Stimulated activated CD8-positive, alpha-beta memory T cell treated with anti-CD3 and anti-CD28 coated beads, Interleukin-12 subunit alpha, Interleukin-12 subunit beta, amount 100 ng/mL, for 4 hours (primary cell): ENCODE measurements around the gene PRKCA.

ENCODE experiments used
- DNase-seq: peaks from one replicate; pipeline ENCODE4 v3.0.0-alpha.2; 2020; ENCODE audit warnings: low read depth

The PRKCA gene

GRCh38 chr17:66746736-66747135 is 444.3 kb downstream of the PRKCA start:
- DNase-seq = no peak

DNA sequence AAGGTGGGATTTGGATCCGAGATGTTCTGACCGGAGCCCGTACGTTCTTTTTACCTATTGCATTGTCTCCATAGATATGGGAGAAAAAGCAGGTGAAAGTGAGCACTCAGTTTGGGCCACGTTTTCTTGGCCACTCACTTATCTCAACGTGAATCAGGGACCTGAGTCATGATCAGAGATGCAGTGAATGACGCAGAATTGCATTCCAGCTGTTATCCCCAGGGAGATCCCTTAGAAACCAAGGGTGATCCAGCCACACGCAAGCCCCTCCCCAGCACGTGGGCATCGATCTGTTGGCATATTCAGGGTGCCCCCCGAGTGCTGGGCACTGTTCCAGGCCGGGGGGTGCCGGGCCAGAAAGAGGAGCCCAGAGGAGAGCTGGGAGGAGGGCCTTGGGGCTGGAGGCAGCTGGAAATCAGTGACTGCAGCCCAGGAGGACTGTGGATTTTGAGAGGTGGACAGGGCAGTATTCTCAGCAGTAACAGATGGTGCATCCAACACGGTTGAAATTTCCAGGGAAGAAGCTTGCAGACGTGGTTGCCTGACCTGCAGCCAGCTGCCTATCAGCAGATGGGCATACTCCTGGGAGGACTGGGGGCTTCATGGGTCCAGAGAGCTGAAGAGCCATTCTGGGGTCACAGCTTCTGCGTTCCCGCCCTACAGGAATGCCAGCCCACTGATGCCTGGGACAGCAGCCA is 445.3 kb downstream of the PRKCA start:
- no peak for DNase-seq

DNA sequence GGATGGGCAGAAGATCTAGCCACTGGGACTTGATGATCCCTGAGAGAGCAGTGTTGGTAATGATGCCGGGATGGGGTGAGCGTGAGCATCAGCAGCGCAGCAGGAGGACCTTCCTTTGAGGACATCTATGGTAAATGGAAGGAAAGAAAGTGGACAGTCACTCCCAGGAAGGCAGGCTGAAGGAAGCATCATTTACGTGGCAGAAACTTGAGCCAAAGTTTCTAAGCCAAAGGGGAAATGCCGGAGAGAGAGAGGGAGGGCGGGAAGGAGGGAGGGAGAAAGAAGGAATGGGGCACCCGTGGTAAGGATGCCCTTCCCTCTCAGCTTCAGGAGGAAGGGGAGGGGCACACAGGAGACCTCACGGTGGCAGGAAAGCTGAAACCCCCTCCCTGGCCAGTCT is 446.2 kb downstream of the PRKCA start:
- DNase-seq = no peak

DNA sequence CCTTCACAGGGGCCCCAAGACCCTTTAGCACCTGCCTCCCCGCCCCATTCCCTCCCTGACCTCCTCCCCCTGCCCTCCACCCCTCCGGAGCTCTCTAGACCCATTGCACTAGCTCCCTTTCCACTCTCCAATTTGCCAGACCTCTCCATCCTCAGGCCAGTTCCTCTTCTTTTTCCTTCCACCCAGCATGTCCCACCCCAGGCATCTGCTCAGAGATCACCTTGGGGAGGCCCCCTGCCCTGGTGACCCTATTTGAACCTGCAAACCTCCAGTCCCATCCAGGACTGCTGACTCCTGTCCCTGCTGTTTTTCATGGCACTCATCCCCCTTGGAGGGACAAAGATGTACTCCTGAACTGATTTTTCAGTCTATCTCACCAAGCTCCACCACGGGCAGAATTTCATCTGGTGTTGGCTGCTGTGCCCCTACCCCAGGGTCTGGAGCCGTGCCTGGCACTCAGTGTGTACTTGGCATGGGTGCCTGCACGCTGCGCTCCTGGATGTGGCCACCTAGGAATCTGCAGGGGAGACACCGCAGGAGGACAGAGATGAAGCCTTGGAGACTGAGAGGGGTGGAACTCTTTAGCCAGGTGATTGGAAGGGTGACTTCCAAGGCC is 446.9 kb downstream of the PRKCA start:
- DNase-seq = no peak

DNA sequence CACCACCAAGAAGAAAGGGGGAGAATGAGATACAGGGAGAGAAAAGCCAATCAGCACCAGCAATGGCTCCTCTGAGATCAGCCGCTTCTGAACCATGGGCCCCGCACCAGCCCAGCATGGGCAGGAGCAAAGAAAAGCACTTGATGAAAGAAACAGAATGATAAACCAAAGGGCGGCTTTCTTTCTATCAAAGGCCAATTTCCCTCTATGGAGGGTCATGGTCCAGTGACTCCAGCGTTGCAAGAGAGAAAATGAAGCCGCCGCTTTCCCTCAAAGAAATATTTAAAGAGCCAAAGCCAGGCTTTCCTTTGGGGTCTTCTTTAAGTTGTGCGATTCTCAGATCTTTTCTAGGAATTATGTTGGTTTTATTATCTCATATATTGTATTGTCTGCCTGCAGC is 447.7 kb downstream of the PRKCA start:
- DNase-seq = no peak

- no peak for DNase-seq
Measured at GRCh38 chr17:66750781-66751543, 448.5 kb downstream of the PRKCA start.

DNA sequence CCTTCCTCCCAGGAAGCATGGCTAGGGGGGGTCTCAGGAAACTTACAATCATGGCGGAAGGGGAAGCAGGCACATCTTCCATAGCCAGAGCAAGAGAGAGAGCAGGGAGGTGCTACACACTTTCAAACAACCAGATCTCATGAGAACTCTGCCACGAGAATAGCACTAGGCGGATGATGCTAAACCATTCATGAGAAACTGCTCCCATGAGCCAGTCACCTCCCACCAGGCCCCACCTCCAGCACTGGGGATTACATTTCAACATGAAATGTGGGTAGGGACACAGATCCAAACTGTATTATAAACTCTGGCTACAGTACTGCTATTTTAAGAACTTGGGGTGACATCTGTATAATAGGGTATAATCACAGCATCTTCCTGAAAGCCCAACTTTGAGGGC is 449.4 kb downstream of the PRKCA start:
- DNase-seq = no peak

DNA sequence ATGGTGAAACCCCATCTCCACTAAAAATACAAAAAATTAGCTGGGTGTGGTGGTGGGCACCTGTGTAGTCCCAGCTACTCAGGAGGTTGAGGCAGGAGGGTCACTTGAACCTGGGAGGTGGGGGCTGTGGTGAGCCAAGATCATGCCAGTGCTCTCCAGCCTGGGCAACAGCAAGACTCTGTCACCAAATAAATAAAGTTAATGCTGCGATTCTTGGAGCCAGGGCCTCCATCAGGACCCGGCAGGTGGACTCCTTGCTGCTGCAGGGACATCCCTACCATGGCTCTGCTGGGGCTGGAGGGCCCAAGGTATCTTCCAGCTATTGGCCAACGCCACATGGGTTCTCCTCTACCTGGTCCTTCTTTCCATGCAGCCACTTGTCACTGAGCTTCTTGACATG is 450.0 kb downstream of the PRKCA start:
- no peak for DNase-seq

DNA sequence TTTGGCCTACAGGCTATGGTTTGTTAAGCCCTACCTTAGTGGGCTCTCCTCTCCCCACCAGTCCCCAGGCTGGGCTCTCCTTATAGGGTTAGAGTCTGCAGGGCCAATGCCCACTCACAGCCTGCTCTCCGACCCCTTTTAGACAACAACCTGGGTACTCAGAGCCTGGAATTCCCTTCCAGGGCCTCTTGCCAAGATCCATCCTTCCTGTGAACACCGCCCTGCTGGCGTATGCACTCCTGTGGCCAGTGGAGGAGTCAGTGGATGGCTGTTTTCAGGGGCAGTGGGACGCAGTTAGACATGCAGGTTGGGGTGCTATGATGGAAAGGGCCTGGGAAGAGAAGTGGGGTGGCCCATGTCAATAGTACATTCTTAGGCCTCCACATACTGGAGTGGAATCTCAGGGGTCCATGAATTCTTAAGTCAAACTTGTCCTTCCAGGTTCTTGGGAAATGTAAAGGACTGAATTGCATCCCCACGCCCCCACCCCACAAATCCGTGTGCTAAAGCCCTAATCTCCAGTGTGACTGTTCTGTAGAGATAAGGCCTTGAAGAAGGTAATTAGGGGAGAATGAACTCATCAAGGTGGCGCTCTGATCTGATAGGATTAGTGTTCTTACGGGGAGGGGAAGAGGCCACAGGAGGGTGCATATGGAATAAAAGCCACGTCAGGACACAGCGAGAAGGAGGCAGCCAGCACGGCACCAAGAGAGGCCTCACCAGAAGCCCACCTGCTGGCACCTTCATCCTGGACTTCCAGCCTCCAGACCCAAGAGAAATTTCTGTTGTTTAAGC is 450.9 kb downstream of the PRKCA start:
- DNase-seq = no peak

DNA sequence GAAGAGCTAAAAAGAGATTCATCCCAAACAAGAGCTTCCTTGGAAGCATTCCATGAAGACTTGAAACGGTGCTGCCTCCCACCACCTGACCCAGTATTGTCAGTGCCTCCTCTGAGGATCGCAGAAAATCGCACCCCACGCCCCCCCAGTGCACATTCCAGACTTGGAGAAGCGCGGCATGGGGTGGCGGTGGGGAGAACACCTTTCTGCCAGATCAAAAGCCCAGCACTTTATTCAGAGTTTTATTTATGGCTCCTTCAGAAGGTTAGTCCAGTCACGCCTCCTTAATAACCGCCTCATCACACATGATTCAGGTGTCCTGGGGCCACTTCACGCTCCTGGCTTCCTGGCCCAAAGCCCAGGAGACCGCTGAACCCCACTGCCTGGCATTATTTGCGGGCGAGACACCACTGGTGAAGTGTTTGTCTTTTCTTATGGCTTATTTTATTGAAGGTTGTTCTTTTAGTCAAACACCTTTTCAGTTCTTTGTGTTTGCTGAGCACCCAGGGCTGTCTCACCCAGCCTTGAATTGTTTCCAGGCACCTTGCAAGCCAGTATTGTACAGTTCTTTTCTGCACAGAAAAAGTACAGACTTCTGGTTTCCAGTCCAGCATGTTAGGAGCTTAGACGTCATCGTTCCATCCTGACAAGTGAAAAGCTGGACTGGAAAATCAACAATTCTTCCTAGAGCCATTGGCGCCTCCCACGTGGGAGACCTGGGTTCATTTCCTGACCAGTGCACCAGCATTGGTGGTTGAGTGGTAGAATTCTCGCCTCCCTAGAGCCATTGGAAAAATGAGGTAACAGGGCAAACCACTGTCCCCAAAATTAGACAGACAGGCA is 452.9 kb downstream of the PRKCA start:
- DNase-seq = no peak

DNA sequence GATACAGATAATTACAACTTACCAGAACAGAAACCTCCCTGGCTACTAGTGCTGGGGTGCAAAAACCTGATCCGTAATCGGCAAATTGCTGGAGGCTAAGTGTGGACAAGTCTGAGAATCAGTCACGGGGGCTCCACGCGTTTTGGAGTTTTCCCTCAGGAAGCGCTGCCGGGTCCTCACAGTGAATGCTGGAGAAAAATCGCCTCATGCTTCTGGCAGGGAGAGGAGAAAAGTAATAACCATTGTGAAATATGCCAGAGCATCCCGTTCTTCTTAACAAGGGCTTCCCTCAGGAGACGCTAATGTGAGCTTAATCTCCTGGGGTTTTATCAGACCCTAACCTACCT is 453.5 kb downstream of the PRKCA start:
- DNase-seq = no peak

DNA sequence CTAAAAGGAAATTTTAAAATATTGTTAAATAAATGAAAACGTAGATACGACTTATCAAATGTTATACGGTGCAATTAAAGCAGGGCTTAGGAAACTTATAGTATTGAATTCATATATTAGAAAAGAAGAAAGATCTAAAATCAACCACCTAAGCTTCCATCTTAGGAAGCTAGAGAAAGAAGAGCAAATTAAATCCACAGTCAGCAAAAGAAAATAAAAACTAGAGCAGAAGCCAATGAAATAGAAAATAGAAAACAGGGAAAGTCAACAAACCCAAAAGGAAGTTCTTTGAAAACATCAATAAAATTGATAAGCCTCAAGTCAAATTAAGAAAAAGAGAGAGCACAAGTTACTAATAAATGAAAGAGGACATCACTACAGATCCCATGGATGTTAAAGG is 457.9 kb downstream of the PRKCA start:
- no peak for DNase-seq

- DNase-seq = no peak
Measured at GRCh38 chr17:66762276-66762675, 459.9 kb downstream of the PRKCA start.

GRCh38 chr17:66763056-66763455 is 460.6 kb downstream of the PRKCA start:
- DNase-seq = no peak

DNA sequence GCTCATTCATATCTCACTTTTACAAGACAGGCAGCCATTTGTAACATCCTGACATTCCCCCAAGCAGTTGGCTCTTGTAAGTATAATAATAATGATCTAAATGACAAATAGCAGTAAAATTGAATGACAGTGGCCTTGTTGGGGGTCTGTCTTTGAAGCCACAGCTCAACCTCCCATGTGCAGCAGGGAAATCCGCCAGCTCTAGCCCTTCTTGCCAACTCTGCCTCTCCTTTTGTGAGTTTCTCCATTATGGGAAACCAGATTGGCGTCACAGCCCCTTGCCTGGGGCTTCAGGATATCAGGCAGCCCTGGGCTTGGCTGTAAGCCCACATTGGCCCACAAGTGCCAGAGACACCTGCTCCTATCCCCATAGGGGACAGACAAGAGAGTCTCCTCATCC is 462.1 kb downstream of the PRKCA start:
- no peak for DNase-seq

- no peak for DNase-seq
Measured at GRCh38 chr17:66767154-66767933, 464.9 kb downstream of the PRKCA start.

- no peak for DNase-seq
Measured at GRCh38 chr17:66769911-66770310, 467.5 kb downstream of the PRKCA start.

- no peak for DNase-seq
Measured at GRCh38 chr17:66772148-66772812, 469.9 kb downstream of the PRKCA start.

DNA sequence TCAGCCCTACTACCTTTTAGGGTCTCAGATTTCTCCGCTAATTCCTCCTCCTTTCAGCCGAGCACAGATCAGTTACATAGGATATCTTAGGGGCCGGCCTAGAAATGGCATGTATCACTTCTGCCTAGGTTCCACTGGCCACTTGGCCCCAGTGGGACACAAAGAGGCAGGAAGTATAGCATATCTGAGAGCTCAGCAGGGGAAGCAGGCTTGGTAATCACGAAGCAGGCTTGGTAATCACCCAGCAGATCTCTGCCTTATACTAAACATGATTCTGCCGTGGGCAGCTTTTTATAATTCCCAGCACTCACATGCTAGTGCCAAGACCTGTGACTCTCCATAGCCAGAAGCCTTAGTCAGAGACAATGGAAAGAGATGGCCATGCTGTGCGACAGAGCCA is 472.9 kb downstream of the PRKCA start:
- no peak for DNase-seq

GRCh38 chr17:66775881-66776400 is 473.5 kb downstream of the PRKCA start:
- no peak for DNase-seq
